ENCODE measurements around the gene SLC47A2. TPM values are rescaled to one million over a fixed set of nuclear protein-coding genes. Genes with fewer than 3 reads are reported as not detected.

Gene SLC47A2
- total and polyA plus RNA-seq, 2 of the 13 experiments (the other 11 are each of a cell fraction or from before 2014, with no cell fraction given): 0.04 TPM; not detected in 1

- TF ChIP-seq ZNF335 (CRISPR knock-in tag; IDR thresholded peaks at IDR 0.05): peak; percentile 83; the same call in 1 of the 2 replicates
- peak; percentile 99 for TF ChIP-seq ZNF430 (CRISPR knock-in tag; IDR thresholded peaks at IDR 0.05)
- TF ChIP-seq ATF7-NPFF (CRISPR knock-in tag; IDR thresholded peaks at IDR 0.05; ENCODE audit: low read depth): peak; percentile 98
- TF ChIP-seq ZNF800 (CRISPR knock-in tag; IDR thresholded peaks at IDR 0.05): peak; percentile 94
- TF ChIP-seq ZNF281 (CRISPR knock-in tag; IDR thresholded peaks at IDR 0.05; ENCODE audit: borderline replicate concordance): peak; percentile 32; the same call in 1 of the 2 replicates
- no peak for TF ChIP-seq SOX6 (IDR thresholded peaks at IDR 0.05)
- peak; percentile 92 for TF ChIP-seq SOX6 (CRISPR knock-in tag; IDR thresholded peaks at IDR 0.05)
- no peak for TF ChIP-seq SP140L (CRISPR knock-in tag; IDR thresholded peaks at IDR 0.05; ENCODE audit: borderline replicate concordance)
- TF ChIP-seq TOE1 (CRISPR knock-in tag; IDR thresholded peaks at IDR 0.05): 0 out of 2 replicates have a peak, but pooled peaks have one; percentile 71
- no peak for TF ChIP-seq WIZ (CRISPR knock-in tag; IDR thresholded peaks at IDR 0.05)
- no peak; the same call in 1 of the 2 replicates for TF ChIP-seq MTF1 (CRISPR knock-in tag; IDR thresholded peaks at IDR 0.05)
- peak; percentile 98 for TF ChIP-seq PHF21A (CRISPR knock-in tag; IDR thresholded peaks at IDR 0.05)
- TF ChIP-seq ARID5B (CRISPR knock-in tag; IDR thresholded peaks at IDR 0.05): peak; percentile 91
- TF ChIP-seq THAP8 (CRISPR knock-in tag; IDR thresholded peaks at IDR 0.05; ENCODE audit: borderline replicate concordance): peak; percentile 96; the same call in 1 of the 2 replicates
- TF ChIP-seq SP4 (CRISPR knock-in tag; IDR thresholded peaks at IDR 0.05): peak; percentile 94
- TF ChIP-seq FOXP1 (IDR thresholded peaks at IDR 0.05): no peak
- peak; percentile 60 for TF ChIP-seq FOXP1 (CRISPR knock-in tag; IDR thresholded peaks at IDR 0.05)
- TF ChIP-seq ARID3A (IDR thresholded peaks at IDR 0.05; ENCODE audit: low read depth, low read length): peak; percentile 24; the same call in 1 of the 2 replicates
- peak; percentile 79 for TF ChIP-seq PPARG (CRISPR knock-in tag; conservative IDR thresholded peaks at IDR 0.05)
Measured at GRCh38 chr17:19648475-19649273, 67.7 kb downstream of the SLC47A2 start, which contains the start of gene ALDH3A2 (continued).
